Small intestine (tissue), 7 donors: ENCODE data around the gene OXSR1. TPM values are rescaled to one million over a fixed set of nuclear protein-coding genes. Genes with fewer than 3 reads are reported as not detected.

Experiments used
- DNase-seq, 2 donors: peaks; one replicate each; pipeline versions ENCODE4 v3.0.0 to v3.0.0-alpha.2; 2013
- FAIRE-seq: peaks from 2 replicates; lab custom pipeline; 2012; peaks lifted over from hg19 to GRCh38; lab: Jason Lieb, UNC
- H3K27ac ChIP-seq, 3 donors: one replicate each; pipeline ENCODE4 v1.5.1; 2013; ENCODE audit warnings: low read length in 2 of 3, mild to moderate bottlenecking in 2 of 3, control low read depth in 1 of 3, inconsistent platforms in 1 of 3, low read depth in 1 of 3, moderate library complexity in 1 of 3
- H3K27me3 ChIP-seq, 3 donors: one replicate each; pipeline ENCODE4 v1.6.1; 2013; ENCODE audit warnings: low read length in 3 of 3, inconsistent platforms in 1 of 3; ENCODE audit not compliant: control insufficient read depth in 3 of 3, insufficient read depth in 3 of 3
- H3K36me3 ChIP-seq, 3 donors: one replicate each; pipeline ENCODE4 v1.6.1; 2013; ENCODE audit warnings: low read length in 3 of 3, inconsistent platforms in 1 of 3, low read depth in 1 of 3, mild to moderate bottlenecking in 1 of 3, moderate library complexity in 1 of 3; ENCODE audit not compliant: control insufficient read depth in 3 of 3, insufficient read depth in 2 of 3
- H3K4me1 ChIP-seq, 3 donors: one replicate each; pipeline ENCODE4 v1.6.1; 2013; ENCODE audit warnings: low read length in 2 of 3, inconsistent platforms in 1 of 3, low read depth in 1 of 3, mild to moderate bottlenecking in 1 of 3, moderate library complexity in 1 of 3; ENCODE audit not compliant: control insufficient read depth in 3 of 3, insufficient read depth in 2 of 3
- H3K4me3 ChIP-seq, 3 donors: one replicate each; pipeline ENCODE4 v1.5.1; 2013; ENCODE audit warnings: low read length in 3 of 3, control low read depth in 1 of 3, inconsistent platforms in 1 of 3, low read depth in 1 of 3, mild to moderate bottlenecking in 1 of 3, moderate library complexity in 1 of 3
- H3K9me3 ChIP-seq, 2 donors: one replicate each; pipeline ENCODE4 v1.6.1; 2013; ENCODE audit warnings: low read depth in 1 of 2, low read length in 1 of 2; ENCODE audit not compliant: control insufficient read depth in 2 of 2, insufficient read depth in 1 of 2
- WGBS, 3 donors: extraction: QIAGEN DNeasy Blood & Tissue Kit; methylation state at CpG; one replicate each; pipeline ENCODE4 v1.1.7; 2013; 5-methylcytosine and 5-hydroxymethylcytosine counted together
- polyA plus RNA-seq, 4 donors: library from polyadenylated mRNA; stranded (reverse) in 3 of 4; unstranded in 1 of 4; fragments of 200-250 nt in 3 of 4; fragments of 120-200 nt in 1 of 4; gene quantifications; one replicate each; pipeline versions ENCODE4 v1.2.1 to v1.2.3, GENCODE V29; 2013
- donor health status: healthy with polysubstance abuse.
- donor health status: control.
- donor health status: control.
- donor health status: Bipolar disorder and iron deficiency.
- donor health status: healthy.

The OXSR1 gene
- polyA plus RNA-seq, 4 donors = 15.3 to 30.5 (median 19.8) TPM

GRCh38 chr3:38125305-38126120, 39.8 kb upstream of the OXSR1 start:
- 73 to 91% (median 75%) methylated on average over 11 of the region's 11 CpGs for WGBS, 3 donors
- Histone ChIP-seq H3K4me3 (no peak overlapping the region), H3K27ac (peak overlapping the region in 1 of 3 donors; percentile 53), H3K36me3 (peaks cover 34 to 84% (median 41%) of the 10 kb centered on the region in 3 donors), H3K27me3 (no peaks in the 10 kb centered on the region), H3K9me3 (no peaks in the 10 kb centered on the region), H3K4me1 (peaks cover 0 to 24% (median 15%) of the 10 kb centered on the region in 3 donors)
- peak; percentile 54 to 69 for DNase-seq
- FAIRE-seq = no peak

DNA sequence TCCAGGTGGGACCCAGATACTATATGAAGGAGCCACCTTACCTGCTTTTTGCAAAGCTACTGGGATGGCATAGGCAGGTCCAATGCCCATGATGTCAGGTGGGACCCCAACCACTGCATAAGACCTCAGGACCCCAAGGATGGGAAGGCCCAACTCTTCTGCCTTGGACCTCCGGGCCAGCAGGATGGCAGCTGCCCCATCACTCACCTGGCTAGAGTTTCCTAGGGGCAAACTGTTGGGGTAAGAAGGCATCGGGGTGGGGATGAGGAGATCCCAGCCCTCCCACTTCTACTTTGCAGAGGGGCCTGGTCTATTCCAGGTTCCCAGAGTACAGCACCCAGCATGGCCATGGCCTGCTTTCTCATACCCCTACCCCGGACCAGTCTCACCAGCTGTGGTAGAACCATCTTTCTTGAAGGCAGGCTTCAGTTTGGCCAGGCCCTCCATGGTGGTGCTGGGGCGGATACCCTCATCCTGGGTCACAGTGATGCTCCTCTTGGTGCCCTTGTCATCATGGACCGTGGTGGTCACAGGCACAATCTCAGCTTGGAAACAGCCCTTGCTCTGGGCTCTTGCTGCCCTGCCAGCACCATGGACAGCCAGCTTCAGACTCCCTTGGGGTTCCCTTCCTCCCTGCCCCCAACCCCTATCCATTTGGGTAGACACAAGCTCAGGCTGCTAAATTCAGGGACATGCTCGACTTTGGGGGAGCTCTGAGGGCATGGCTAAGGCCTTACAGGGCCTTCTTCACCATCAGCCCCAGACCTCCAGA, 39.0 kb upstream of the OXSR1 start:
- no peaks in the 10 kb centered on the region for H3K27me3 ChIP-seq
- 95 to 100% (median 95%) methylated on average over 6 of the region's 6 CpGs for WGBS, 3 donors
- DNase-seq (no peak), FAIRE-seq (no peak)
- H3K4me3 ChIP-seq = no peak overlapping the region
- H3K36me3 ChIP-seq = peaks cover 26 to 84% (median 36%) of the 10 kb centered on the region in 3 donors
- H3K27ac ChIP-seq = peak overlapping the region in 1 of 3 donors; percentile 53
- peaks cover 0 to 32% (median 16%) of the 10 kb centered on the region in 3 donors for H3K4me1 ChIP-seq
- no peaks in the 10 kb centered on the region for H3K9me3 ChIP-seq

DNA sequence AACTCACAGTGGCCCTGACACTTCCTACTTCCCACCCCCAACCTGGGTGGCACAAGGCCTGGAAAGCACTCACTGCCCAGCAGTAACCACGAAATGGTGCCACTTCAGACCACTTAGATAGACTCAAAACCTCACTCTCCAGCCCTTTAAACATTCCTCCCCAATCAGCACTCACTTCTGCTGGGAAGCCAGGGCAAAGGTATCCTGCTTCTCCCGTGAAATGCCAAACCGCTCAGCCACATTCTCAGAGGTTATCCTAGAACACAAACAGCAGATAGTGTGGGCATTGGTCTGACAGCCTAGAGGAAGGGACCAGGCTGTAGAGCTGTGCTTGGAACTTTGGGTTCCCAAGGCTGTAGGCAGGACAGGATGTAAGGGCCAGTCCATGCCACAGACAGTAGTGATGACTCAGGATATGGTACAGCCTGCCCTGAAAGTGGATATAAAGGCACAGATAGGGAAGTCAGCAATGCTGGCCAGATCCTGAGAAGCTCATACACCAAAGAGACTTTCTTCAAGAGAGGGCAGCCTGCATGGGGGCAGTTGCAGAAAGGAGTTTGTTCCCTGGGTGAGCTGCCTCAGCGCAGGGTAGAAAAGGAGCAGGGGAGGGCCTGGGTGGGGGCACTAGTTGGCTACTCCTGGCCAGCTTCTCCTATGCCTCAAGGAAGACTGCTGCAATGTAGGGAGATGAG, 37.6 kb upstream of the OXSR1 start:
- Histone ChIP-seq H3K36me3 (peaks cover 26 to 85% (median 38%) of the 10 kb centered on the region in 3 donors), H3K27ac (peak overlapping the region in 1 of 3 donors; percentile 38), H3K9me3 (no peaks in the 10 kb centered on the region), H3K27me3 (no peaks in the 10 kb centered on the region), H3K4me1 (peaks cover 0 to 46% (median 19%) of the 10 kb centered on the region in 3 donors), H3K4me3 (no peak overlapping the region)
- FAIRE-seq = no peak
- WGBS, 3 donors = 87 to 96% (median 88%) methylated on average over 4 of the region's 4 CpGs
- DNase-seq = peak in 1 of 2 donors; percentile 36

GRCh38 chr3:38128303-38128655, 37.1 kb upstream of the OXSR1 start:
- FAIRE-seq = no peak
- Histone ChIP-seq H3K27ac (peak overlapping the region in 1 of 3 donors; percentile 38), H3K27me3 (no peaks in the 10 kb centered on the region), H3K36me3 (peaks cover 26 to 85% (median 36%) of the 10 kb centered on the region in 3 donors), H3K9me3 (no peaks in the 10 kb centered on the region), H3K4me1 (peaks cover 0 to 51% (median 22%) of the 10 kb centered on the region in 3 donors), H3K4me3 (no peak overlapping the region)
- WGBS, 3 donors = 92 to 100% (median 96%) methylated on average over 1 of the region's 1 CpG
- no peak for DNase-seq

DNA sequence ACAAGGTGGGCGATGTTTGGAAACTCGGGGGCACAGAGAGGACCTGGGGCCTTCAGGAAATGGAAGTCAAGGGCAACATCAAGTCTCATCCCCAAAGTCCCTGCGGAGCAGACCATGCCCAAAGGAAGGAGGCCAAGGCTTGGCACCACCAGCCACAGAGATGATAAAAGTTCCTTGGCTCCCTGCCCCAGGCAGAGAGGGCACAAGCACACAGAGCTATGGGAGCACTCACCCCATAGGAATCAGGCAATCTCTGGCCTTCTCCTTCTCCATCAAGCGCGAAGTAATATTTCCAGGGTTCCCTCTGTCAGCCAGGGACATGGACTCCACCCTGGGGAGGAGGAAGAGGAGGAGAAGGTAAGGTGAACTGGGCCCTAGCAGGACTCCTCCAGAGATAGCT, 36.3 kb upstream of the OXSR1 start:
- Histone ChIP-seq H3K4me3 (no peak overlapping the region), H3K4me1 (peaks cover 3 to 59% (median 22%) of the 10 kb centered on the region in 3 donors), H3K9me3 (no peaks in the 10 kb centered on the region), H3K36me3 (peaks cover 26 to 87% (median 36%) of the 10 kb centered on the region in 3 donors), H3K27ac (peak overlapping the region in 1 of 3 donors; percentile 83), H3K27me3 (no peaks in the 10 kb centered on the region)
- DNase-seq (no peak), FAIRE-seq (no peak)
- 90 to 97% (median 97%) methylated on average over 5 of the region's 5 CpGs for WGBS, 3 donors

DNA sequence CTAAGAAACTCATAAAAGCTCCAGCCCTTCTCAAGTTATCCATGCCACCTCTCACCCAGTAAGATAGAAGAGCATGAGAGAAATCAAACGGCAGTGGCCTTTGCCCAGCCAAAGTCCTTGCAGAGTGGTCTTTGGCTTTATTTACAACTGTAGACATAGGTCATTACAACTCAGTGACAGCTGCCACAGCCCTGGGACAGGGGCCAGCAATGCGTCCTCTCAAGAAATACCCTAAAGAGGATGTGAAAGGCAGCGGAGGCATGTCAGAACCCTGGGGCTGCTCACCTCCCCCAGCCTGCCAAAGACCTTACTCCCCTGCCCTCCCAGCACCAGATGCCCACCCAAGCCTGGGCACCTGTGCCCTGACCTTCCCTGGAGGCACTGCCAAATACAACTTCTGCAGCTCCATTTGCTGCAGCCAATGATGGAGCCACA, 34.7 kb upstream of the OXSR1 start:
- 6 to 64% (median 33%) methylated on average over 3 of the region's 3 CpGs for WGBS, 3 donors
- Histone ChIP-seq H3K27me3 (no peaks in the 10 kb centered on the region), H3K27ac (peak overlapping the region in 2 of 3 donors; percentile 83 to 86), H3K4me3 (no peak overlapping the region), H3K36me3 (peaks cover 24 to 83% (median 30%) of the 10 kb centered on the region in 3 donors), H3K4me1 (peaks cover 5 to 75% (median 19%) of the 10 kb centered on the region in 3 donors), H3K9me3 (no peaks in the 10 kb centered on the region)
- DNase-seq = peak; percentile 91 to 97
- no peak for FAIRE-seq

- Histone ChIP-seq H3K27ac (peak overlapping the region in 2 of 3 donors; percentile 83 to 86), H3K4me1 (peaks cover 5 to 71% (median 19%) of the 10 kb centered on the region in 3 donors), H3K27me3 (no peaks in the 10 kb centered on the region), H3K4me3 (no peak overlapping the region), H3K36me3 (peaks cover 13 to 71% (median 21%) of the 10 kb centered on the region in 3 donors), H3K9me3 (no peaks in the 10 kb centered on the region)
- FAIRE-seq = no peak
- 68 to 88% (median 82%) methylated on average over 6 of the region's 6 CpGs for WGBS, 3 donors
- peak in 1 of 2 donors; percentile 38 for DNase-seq
Measured at GRCh38 chr3:38131621-38132369, 33.5 kb upstream of the OXSR1 start.
